Transverse colon (tissue), 4 donors: ENCODE results near the gene HES4. TPM values are rescaled to one million over a fixed set of nuclear protein-coding genes. Genes with fewer than 3 reads are reported as not detected.
A peak's percentile ranks its signal among the peaks of the same experiment; 100 is the strongest.

Experiments
- DNase-seq: peaks from one replicate; pipeline ENCODE4 v3.0.0-alpha.2; 2019
- H3K27ac ChIP-seq, 4 donors: fragments of 200-600 bp; sonication (generic); 2 replicates each; pipeline ENCODE4 v1.5.1; 2016 to 2018; ENCODE audit warnings: inconsistent platforms in 4 of 4
- H3K27me3 ChIP-seq: fragments of 200-600 bp; sonication (generic); 2 replicates; pipeline ENCODE4 v1.5.1; 2017; ENCODE audit warnings: inconsistent platforms
- H3K36me3 ChIP-seq, 4 donors: fragments of 200-600 bp; sonication (generic); 2 replicates each; pipeline ENCODE4 v1.5.1; 2017 to 2019; ENCODE audit warnings: inconsistent platforms in 4 of 4
- H3K4me1 ChIP-seq, 4 donors: fragments of 200-600 bp; sonication (generic); 2 replicates each; pipeline ENCODE4 v1.5.1; 2017 to 2020; ENCODE audit warnings: inconsistent platforms in 4 of 4
- H3K4me3 ChIP-seq, 4 donors: fragments of 200-600 bp; sonication (generic); 1 replicate in 1 of 4; 2 replicates in 3 of 4; pipeline versions ENCODE4 v1.5.1 to v1.6.1; 2017 to 2019; ENCODE audit warnings: inconsistent platforms in 4 of 4
- H3K9me3 ChIP-seq, 2 donors: fragments of 200-600 bp; sonication (generic); 2 replicates each; pipeline ENCODE4 v1.5.1; 2017 to 2019; ENCODE audit warnings: inconsistent platforms in 2 of 2
- EP300 ChIP-seq: sonication (generic); formaldehyde crosslinking; IDR thresholded peaks from one replicate; pipeline ENCODE4 v1.6.1; 2017; ENCODE audit warnings: antibody characterized with exemption, low read depth
- POLR2A ChIP-seq: fragments of 450-650 bp; IDR thresholded peaks from one replicate; pipeline ENCODE4 v1.6.1; 2016; ENCODE audit warnings: antibody characterized with exemption, mild to moderate bottlenecking, moderate library complexity
- POLR2AphosphoS5 ChIP-seq, 3 donors: sonication (generic); formaldehyde crosslinking; IDR thresholded peaks; one replicate each; pipeline ENCODE4 v1.6.1; 2016; ENCODE audit warnings: antibody characterized with exemption in 3 of 3
- WGBS, 2 donors: methylation state at CpG; one replicate each; pipeline ENCODE4 v1.1.5; 2018; ENCODE audit warnings: low coverage in 1 of 2; 5-methylcytosine and 5-hydroxymethylcytosine counted together
- in situ Hi-C, 4 donors: fragments of 200-750 bp; cut with MboI; loops; one replicate each; pipeline versions ENCODE4 v1.15.0 to v1.15.1; 2017; ENCODE audit warnings: low sequenced_read_pairs in 3 of 4, low pct_ligation_motif_present in 1 of 4, low pct_unique_long_range_greater_than_20kb in 1 of 4
- intact Hi-C: fragments of 100-400 bp; cut with DNase I; formaldehyde crosslinking; loops from one replicate; pipeline ENCODE4 v1.15.1; 2023; ENCODE audit warnings: low total_unique reads
- total RNA-seq, 4 donors: library from RNA; depleted of rRNA; stranded (reverse); fragments of >200 nt; gene quantifications; one replicate each; pipeline ENCODE4 v1.1.0, GENCODE V29; 2016
- TF ChIP-seq, protein P1 (sequence below), 5 experiments: fragments of 200-600 bp in 3 of 5; fragments of 450-650 bp in 2 of 5; sonication (generic) in 3 of 5; IDR thresholded peaks; 1 replicate in 2 of 5; 2 replicates in 3 of 5; pipeline ENCODE4 v1.5.1; 2016 to 2017; ENCODE audit warnings: antibody characterized with exemption in 5 of 5, inconsistent platforms in 3 of 5, mild to moderate bottlenecking in 2 of 5, moderate library complexity in 1 of 5

The HES4 gene
- total RNA-seq, 4 donors from 2014 or later = 10.8 to 140 (median 15.7) TPM

DNA sequence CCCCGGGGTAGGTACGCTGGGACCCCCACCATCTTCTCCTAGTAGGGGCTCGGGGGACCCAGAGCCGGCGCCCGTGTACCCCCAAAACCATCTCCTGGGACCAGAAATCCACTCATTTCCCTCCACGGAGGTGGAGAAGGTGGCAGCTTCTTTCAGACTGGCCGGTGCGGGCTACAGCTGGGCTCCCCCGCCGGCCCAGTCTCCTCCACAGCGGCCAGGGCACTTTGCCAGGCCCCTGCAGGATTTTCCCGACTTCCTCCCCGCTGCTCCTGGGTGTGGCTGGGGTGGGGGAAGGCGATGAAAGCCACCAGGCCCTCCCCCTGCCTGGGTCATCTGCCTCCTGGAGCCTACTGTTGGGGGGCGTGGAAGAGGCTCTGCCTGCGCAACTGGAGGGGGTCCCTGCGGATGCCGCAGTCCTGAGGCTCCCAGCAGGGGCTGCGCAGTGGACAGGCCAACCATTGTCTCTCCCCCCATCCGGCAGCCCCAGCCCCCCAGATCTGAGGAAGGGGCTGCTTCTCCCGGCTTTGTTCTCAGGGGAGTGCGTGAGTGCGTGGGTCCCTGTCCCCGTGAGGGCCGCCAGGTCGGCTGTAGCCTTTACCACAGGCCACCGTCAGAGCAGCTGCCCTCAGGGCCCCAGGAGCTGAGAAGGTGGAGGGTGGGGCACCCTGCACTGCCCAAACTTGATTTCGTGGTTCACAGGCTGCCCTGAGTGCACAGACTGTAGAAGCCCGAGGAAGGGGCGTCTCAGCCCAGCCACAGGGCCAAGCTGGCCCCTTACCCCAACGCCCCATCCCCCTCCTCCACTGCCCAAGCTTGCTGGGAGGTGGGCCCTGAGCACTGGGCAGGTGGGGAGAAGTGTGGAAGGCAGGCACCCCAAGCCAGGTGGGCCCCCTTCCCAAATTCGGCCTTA is 21.4 kb upstream of the HES4 start:
- Histone ChIP-seq H3K4me1 (peaks cover 6 to 23% (median 20%) of the 10 kb centered on the region in 4 donors), H3K4me3 (peak overlapping the region in 3 of 4 donors; percentile 57 to 78 (median 77)), H3K27ac (peak overlapping the region in 3 of 4 donors; percentile 93 to 98 (median 93)), H3K36me3 (no peaks in the 10 kb centered on the region), H3K27me3 (no peaks in the 10 kb centered on the region), H3K9me3 (no peaks in the 10 kb centered on the region)
- peak in 1 of 3 donors; percentile 19 for TF ChIP-seq POLR2AphosphoS5 (IDR thresholded peaks at IDR 0.05)
- TF ChIP-seq, protein P1, sequence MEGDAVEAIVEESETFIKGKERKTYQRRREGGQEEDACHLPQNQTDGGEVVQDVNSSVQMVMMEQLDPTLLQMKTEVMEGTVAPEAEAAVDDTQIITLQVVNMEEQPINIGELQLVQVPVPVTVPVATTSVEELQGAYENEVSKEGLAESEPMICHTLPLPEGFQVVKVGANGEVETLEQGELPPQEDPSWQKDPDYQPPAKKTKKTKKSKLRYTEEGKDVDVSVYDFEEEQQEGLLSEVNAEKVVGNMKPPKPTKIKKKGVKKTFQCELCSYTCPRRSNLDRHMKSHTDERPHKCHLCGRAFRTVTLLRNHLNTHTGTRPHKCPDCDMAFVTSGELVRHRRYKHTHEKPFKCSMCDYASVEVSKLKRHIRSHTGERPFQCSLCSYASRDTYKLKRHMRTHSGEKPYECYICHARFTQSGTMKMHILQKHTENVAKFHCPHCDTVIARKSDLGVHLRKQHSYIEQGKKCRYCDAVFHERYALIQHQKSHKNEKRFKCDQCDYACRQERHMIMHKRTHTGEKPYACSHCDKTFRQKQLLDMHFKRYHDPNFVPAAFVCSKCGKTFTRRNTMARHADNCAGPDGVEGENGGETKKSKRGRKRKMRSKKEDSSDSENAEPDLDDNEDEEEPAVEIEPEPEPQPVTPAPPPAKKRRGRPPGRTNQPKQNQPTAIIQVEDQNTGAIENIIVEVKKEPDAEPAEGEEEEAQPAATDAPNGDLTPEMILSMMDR (IDR thresholded peaks at IDR 0.05) = no peak
- DNase-seq = peak; percentile 75
- in situ Hi-C loops (no loop called here), intact Hi-C loops (no loop called here)
- 21% methylated on average over 30 of the region's 33 CpGs; no CpG with 5 or more reads in 1 of the 2 donors for WGBS, 2 donors

DNA sequence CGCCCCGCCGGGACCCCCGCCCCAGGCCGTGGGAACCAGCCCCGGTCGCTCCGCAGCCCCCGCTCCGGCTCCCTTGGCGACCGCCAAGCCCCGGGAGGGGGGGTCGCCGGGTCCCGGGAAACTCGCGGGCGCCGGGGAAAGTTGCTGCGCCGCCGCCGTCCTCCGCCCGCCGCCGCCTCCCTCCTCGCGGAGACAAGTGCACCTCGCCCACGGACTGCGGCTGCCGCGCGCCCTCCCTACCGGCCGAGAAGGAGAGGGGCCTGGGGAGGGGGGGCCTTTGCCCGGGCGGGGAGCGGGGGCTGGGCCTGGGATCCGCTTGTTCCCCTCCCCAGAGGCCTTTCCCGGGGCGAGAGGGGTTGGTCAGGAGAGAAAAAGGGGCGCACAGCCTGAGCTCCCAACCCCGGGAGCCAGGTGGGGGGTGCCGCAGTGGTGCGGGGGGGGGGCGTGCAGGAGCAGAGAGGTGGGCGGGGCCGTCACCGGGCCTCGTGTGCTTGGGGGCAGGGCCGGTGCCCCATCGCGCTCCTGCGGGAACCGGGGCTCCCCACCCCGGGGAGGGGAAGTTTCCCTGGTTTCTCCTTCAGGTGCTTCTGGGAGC is 20.6 kb upstream of the HES4 start:
- intact Hi-C loops = no loop called here
- peaks cover 6 to 23% (median 20%) of the 10 kb centered on the region in 4 donors for H3K4me1 ChIP-seq
- peak overlapping the region; percentile 92 to 98 (median 93) for H3K27ac ChIP-seq
- no peak for DNase-seq
- no peaks in the 10 kb centered on the region for H3K9me3 ChIP-seq
- no peaks in the 10 kb centered on the region for H3K27me3 ChIP-seq
- 0% methylated on average over 28 of the region's 59 CpGs; no CpG with 5 or more reads in 1 of the 2 donors for WGBS, 2 donors
- in situ Hi-C loops = no loop called here
- no peaks in the 10 kb centered on the region for H3K36me3 ChIP-seq
- TF ChIP-seq EP300 (no peak), POLR2AphosphoS5 (IDR thresholded peaks at IDR 0.05) (no peak), POLR2A (no peak)
- TF ChIP-seq, protein P1 (IDR thresholded peaks at IDR 0.05) = no peak
- peak overlapping the region; percentile 57 to 78 (median 73) for H3K4me3 ChIP-seq

DNA sequence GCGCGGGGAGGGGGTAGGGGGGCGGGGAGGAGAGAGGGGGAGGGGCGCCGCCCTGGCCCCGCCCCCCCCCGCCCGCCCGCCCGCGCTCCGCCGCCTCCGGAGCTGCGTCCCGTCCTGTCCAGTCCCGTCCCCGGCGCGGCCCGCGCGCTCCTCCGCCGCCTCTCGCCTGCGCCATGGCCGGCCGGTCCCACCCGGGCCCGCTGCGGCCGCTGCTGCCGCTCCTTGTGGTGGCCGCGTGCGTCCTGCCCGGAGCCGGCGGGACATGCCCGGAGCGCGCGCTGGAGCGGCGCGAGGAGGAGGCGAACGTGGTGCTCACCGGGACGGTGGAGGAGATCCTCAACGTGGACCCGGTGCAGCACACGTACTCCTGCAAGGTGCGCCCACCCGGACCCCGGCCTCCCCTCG is 20.1 kb upstream of the HES4 start, which contains the start of gene AGRN:
TSS of gene AGRN (plus strand) at position 121 of the 405 bp plus-strand sequence. CDS start at position 174, 53 bp downstream.
- H3K4me3 ChIP-seq = peak within 1 kb of the TSS; percentile 57 to 79 (median 78)
- 1% methylated on average over 23 of the region's 58 CpGs; no CpG with 5 or more reads in 1 of the 2 donors for WGBS, 2 donors
- H3K27ac ChIP-seq = peak within 1 kb of the TSS; percentile 92 to 98 (median 93)
- no peaks in the 10 kb centered on the region for H3K9me3 ChIP-seq
- H3K36me3 ChIP-seq = no peaks in the 10 kb centered on the region
- TF ChIP-seq EP300 = no peak
- no peak for TF ChIP-seq POLR2A
- TF ChIP-seq, protein P1 (IDR thresholded peaks at IDR 0.05) = no peak
- TF ChIP-seq POLR2AphosphoS5 (IDR thresholded peaks at IDR 0.05) = no peak
- intact Hi-C loops = loop anchor here (10.0 kb wide), 1 partner anchor 355 kb away; the partner anchor contains the start of gene AURKAIP1
- H3K27me3 ChIP-seq = no peaks in the 10 kb centered on the region
- in situ Hi-C loops = no loop called here
- peaks cover 6 to 25% (median 20%) of the 10 kb centered on the region in 4 donors for H3K4me1 ChIP-seq
- DNase-seq = peak; percentile 45
